ENCODE results near the gene TMEM134. TPM values are rescaled to one million over a fixed set of nuclear protein-coding genes. Genes with fewer than 3 reads are reported as not detected.
A peak's percentile ranks its signal among the peaks of the same experiment; 100 is the strongest.
"Not testable (repeated sequence)": the region's sequence is repeated elsewhere in the genome, so short reads cannot be mapped to it uniquely, and the experiment has no call there.

TMEM134 gene
- total RNA-seq, 1 donor from 2014 or later = 76.1 TPM

DNA sequence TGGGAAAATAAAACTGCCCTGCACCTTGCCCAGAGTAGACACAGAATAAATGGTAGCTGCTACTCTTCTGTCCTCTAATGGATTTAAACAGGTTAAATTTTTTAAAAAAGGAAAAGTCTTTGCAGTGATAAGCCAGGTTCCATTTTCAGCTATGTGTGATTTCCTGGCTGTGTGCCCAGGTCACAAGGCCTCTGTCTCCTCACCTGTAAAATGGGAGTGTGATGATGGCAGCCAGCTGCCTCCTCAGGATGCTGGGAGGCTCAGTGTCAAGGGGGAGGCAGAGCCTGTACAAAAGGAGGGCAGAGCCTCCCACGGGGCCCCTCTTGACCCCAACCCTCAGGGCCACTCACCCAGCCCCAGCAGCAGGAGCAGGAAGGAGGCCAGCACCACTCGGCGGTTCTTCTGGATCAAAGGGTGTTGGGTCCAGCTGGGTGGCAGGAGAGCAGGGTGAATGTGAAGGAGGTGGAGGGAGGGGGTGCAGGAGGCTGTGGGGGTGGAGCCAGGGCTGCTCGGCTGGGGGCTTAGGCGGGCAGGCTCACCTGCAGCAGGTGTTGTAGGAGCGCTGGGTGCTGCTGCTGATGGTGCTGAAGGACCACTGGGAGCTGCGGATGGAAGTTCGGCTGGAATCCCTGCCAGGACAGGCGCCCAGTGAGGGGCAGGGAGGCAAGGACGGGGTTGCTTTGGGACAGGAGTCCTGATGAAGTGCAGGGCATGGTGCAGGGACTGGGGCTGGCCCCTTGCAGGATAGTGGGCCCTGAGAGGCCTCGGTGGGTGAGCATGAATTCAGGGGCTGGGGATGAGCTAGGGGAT lies 1.9 kb downstream of the TMEM134 start:
- DNase-seq (ENCODE audit: low spot score) = no peak
- intact Hi-C loops (cut with DNase I) = no loop called here

DNA sequence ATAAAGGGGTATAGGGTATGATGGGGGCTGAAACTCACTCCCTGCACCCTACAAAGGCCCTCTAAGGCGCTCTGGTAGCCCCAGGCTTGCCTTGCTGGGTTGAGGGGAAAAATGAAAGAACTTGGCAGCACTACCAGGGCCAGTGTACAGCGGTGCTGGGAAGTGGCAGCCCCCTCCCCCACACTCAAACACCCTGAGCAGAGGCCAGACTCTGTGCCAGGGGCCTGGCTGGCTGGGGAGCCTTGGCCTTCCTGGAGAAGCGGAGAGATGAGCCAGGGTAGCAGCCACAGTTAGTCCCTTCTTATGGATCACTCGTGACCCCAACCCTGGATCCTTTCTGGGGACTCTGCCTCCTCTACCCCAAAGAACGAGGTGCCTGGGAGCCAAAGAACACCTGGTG lies 2.7 kb downstream of the TMEM134 start:
- intact Hi-C loops (cut with DNase I) = no loop called here
- DNase-seq (ENCODE audit: low spot score) = no peak

DNA sequence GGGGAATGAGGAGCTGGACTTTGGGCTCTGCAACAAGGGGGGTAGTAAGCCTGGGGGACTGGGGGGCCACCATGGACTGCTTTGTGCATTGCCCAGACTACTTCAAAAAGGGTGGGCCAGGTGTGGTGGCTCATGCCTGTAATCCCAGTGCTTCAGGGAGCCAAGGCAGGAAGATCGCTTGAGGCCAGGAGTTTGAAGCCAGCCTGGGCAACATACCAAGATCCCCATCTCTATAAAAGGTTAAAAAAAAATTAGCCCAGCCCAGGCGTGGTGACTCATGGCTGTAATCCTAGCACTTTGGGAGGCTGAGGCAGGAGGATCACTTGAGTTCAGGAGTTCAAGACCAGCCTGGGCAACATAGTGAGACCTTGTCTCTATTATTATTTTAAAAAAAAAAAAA lies 3.5 kb downstream of the TMEM134 start:
- intact Hi-C loops (cut with DNase I); DNase-seq (ENCODE audit: low spot score): not testable (repeated sequence)

DNA sequence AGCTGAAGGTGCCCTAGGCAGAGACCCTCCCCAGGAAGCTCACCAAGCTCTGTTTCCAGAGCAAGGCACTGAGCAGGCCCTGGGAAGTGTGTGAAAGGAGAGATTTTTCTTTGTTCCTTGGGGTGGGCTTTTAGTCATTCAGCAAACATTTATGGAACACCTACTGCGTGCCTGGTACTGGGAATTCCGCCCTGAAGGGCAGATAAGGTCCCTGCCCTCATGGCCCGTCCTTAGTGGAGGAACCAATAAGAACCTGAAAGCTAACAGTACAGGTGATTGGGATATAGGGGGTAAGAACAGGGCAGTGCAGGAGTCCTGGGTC lies 3.9 kb downstream of the TMEM134 start:
- DNase-seq (ENCODE audit: low spot score) = no peak
- intact Hi-C loops (cut with DNase I) = no loop called here

DNA sequence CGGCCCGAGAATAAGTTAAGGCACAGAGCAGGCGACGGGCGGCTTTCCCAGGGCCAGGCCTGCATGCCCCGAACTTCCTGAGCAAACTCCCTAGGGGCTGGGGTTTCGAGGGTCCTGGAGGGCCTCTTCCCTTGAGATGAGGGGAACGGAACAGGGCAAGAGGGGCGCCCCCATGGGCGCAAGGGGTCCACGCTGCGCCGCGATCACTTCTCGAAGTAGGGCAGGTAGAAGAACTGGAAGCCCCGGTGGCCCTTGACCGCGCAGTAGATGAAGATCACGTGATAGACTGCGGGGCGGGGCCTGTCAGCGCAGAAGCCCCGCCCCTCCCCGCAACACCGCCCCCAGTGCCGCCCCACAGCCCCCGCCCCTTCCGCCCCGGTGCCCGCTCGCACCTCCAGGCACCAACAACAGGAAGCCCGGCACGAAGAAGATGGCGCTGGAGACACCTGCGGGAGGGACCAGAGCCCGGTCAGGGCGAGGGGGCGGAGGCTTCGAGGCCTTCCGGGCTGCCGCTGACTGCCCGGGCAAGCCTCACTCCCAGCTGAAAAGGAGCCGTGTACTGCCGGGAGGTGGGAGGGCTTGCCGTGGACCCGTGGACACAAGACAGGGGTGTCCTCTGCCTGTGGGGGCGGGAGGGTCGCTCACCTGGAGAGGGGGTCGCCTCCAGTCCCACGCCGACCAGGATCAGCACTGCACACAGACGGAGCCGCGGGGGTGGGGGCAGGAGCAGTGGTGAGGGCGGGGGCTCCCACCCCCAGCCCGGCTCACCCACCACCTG lies 4.5 kb downstream of the TMEM134 start:
- intact Hi-C loops (cut with DNase I) = no loop called here
- peak; percentile 97 for DNase-seq (ENCODE audit: low spot score)

DNA sequence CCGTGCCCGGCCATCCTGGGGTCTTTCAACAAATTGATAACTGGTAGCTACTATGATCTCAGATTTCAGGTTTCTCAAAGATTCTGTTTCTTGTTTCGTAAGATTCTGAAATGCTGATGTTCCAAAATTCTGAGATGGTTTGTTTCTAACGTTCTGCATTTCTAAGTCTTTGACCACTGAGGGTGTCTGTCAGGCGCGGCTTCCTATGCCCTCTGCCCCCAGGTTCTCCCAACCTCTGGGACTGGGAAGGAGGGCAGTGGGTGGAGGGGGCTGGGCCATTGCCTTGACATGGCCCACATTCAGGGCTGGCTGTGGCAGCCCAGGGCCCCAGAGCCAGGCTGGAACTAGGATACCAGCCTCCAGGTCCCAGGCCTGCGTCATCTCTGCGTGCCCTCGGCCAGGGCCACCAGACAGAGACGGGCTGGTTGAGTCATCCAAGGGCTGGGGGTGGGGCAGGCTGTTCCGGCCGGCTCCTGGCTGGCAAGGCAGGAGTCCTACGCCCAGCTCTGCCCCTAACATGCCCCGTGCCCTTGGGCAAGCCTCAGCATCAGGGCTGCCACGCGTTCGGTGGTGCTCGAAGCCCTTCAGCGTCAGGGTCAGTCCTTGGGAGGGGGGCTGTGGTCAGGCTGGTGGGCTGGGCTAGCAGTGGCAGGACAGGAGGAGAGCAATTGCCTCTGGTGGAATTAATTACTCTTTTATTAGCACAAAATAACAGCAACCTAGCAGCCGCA lies 5.2 kb downstream of the TMEM134 start:
- DNase-seq (ENCODE audit: low spot score) = peak; percentile 83
- intact Hi-C loops (cut with DNase I) = no loop called here

DNA sequence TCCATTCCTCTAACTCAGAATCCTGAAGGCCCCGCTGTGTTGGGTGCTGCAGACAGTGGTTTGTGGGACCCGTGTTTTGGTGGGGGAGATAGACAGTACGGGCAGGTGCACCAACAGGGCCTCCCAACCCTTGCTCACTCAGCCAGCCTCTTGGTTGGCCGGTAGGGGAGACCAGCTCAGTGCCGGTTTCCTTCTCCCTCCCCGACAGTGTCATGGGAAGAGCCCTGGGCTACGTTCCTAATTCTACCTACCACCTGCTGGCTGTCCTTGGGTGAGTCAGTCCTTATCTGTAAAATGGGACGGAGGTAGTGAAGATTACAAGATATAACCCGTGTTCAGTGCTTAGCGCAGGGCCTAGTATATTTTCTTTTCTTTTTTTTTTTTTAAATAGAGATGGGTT lies 5.9 kb downstream of the TMEM134 start:
- no peak for DNase-seq (ENCODE audit: low spot score)
- intact Hi-C loops (cut with DNase I) = no loop called here

DNA sequence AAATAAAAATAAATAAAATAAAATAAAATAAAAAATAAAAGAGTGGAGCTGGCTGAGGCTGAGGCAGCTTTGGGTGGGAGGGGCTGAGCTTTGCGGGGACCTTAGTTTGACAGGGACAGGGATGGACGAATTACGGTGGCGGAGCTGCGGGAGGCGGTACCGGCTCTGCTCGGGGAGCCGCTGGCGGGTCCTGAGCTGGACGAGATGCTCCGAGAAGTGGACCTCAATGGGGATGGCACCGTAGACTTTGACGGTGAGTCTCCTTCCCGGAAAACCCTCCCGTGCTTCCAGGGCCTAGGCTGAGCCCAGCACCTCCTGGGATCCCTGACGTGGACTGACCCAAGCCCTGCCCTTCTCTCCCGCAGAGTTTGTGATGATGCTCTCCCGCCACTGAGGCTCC lies 10.8 kb downstream of the TMEM134 start:
- no peak for DNase-seq (ENCODE audit: low spot score)
- intact Hi-C loops (cut with DNase I) = no loop called here

DNA sequence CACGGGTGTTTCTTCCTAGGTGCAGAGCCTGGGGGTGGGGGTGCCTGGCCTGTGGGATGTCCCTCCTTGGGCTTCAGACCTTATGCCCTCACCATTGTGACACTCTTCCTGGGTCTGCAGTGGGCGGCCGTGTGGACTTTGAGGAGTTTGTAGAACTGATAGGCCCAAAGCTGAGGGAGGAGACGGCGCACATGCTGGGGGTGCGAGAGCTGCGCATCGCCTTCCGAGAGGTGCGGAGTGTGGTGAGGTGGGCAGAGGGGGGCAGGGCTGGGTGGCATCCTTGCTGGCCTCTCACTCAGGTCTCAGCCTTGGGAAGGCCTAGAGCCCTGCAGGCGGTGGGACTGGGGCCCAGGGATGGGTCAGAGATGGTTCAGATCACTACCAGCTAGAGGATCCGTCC lies 11.6 kb downstream of the TMEM134 start:
- intact Hi-C loops (cut with DNase I) = no loop called here
- no peak for DNase-seq (ENCODE audit: low spot score)

DNA sequence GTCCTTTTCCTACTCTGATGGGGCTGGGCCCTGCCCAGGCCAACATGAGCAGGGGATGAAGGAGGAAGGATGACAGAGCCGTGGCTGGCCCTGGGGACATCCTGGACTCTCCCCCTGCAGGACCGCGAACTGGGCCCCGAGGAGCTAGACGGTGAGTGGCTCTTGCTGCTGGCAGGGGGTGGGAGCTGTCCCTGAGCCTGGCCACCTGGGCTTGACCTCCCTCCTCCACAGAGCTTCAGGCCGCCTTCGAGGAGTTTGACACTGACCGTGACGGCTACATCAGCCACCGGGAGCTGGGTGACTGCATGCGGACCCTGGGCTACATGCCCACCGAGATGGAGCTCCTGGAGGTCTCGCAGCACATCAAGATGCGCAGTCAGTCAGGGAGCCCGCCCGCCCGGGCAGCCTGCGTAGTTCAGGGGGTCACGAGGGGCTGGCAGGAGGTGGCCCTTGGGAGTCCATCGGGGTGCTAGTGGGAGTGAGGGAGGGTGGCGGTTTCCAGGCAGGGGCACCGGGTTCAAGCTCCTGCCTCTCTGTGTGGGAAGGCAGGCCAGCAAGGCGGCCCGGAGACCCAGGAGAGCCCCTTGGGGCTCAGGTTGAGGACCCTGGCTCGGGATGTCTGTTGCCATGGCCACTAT lies 12.9 kb downstream of the TMEM134 start:
- intact Hi-C loops (cut with DNase I) = no loop called here
- DNase-seq (ENCODE audit: low spot score) = no peak

DNA sequence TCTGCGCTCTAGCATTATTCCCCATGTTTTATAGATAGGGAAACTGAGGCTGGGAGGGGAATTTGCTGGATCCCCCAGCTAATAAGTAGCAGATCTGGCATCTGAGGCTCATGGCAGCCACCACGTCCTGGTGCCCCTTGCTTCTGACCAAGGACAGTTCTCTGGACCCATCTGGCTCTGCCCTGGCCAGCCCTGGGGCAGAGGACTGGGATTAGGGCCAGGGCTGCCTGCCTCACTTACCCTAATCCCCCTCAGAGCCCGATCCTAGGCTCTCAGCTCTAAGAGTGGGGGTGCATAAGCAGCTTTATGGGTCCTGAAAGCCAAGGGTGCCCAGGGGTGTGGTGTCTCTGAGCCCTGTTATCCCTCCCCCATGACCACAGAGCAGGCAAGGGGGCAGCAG lies 14.0 kb downstream of the TMEM134 start, which contains the start of gene CABP4:
TSS of gene CABP4 (plus strand) at position 301 of the 400 bp plus-strand sequence. CDS start at position 371, 70 bp downstream.
- intact Hi-C loops (cut with DNase I) = no loop called here
- DNase-seq (ENCODE audit: low spot score) = no peak

DNA sequence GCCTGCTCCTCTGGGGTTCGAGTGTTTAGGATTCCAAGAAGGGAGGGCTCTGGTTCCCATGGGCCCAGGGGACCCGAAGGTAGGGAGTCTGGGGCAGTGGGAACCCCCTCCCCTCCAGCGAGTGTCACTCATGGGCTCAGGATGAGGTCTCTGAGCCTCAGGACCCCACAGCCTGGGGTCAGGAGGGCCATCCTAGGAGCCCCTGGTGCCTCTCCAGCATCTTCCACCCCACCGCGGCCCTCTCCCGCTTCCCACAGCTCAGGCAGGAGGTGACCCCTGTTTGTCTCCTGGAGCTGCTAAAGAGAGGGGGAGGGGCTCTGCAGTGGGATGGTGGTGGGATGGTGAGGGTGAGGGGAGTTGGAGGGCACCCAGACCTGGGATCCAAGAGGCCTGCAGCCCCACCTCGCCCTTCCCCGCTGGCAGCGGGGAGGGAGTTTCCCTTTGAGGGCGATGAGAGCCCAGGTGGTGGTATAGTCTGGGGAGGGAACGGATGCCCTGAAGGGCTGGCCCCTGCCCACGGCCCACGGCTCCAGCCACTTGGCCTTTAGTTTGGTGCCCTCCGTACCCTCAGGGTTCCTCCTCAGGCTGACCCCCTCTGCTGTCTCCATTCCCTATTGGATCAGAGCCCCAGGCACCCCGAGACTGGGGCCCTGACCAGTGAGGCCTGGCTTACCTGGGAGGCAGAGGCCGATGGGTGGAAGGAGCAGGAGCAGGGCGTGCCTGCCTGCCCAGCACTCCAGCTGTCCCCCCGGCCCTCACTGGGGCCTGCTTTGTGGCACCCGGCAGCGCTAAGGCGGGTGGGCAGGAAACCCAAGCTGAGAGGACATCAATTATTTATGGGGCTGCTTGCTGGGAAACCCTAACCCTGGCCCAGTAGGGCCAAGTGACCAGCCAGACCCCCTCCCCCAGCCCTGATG lies 15.0 kb downstream of the TMEM134 start:
- intact Hi-C loops (cut with DNase I) = no loop called here
- DNase-seq (ENCODE audit: low spot score) = no peak

DNA sequence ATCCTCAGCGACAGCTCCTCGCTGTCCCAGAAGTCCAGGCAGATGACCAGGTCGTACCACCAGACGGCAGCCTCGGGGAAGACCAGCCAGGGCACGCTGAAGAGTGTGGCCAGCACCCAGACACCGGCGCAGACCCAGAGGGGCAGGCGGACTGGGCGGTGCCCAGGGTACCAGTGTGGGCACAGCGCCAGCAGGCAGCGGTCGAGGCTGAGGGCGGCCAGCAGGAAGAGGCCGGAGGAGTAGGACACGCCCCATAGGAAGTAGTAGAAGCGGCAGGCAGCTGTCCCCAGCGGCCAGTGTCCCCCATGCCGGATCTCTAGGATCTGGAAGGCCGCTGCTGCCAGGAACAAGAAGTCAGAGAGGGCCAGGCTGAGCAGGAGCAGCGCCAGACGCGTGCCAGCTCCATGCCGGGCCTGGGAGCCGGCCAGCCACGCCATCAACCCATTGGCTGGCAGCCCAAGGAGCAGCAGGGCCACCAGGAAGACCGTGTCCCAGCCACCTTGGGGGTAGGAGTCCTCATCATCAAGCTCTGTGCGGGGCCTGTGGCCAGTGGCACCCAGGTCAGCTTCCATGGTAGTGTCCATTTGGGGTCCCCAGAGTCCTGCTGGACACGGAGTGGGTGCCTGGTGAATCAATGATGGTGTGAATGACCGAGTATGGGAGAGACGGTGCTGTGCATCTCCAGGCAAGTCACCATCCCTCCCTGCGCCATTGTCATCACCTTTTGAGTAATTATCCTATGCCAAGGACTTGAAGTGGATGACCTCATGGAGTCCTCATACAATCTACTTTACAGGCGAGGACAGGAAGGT lies 16.7 kb downstream of the TMEM134 start, which contains the start of gene GPR152:
TSS of gene GPR152 (minus strand) at position 589 of the 812 bp plus-strand sequence. CDS start at position 584, 5 bp downstream.
- intact Hi-C loops (cut with DNase I) = no loop called here

DNA sequence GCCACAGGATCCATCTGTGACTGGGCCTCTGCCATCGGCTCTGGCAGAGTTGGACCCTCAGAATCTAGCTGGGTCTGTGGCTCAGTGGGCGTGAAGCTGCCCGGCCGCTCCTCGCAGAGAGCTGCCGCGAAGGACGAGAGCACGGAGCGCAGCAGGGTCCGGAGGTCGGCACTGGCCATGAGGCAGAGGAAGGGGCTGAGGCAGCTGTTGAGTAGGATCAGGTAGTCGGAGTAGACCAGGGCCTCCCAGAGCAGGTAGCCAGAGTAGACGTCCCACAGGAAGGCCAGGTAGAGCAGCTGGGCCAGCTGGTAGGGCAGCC lies 17.4 kb downstream of the TMEM134 start:
- DNase-seq (ENCODE audit: low spot score) = no peak
- intact Hi-C loops (cut with DNase I) = no loop called here

More for the DNA sequence above, 16.7 kb downstream of the TMEM134 start, which contains the start of gene GPR152:
- no peak for DNase-seq (ENCODE audit: low spot score)

DNA sequence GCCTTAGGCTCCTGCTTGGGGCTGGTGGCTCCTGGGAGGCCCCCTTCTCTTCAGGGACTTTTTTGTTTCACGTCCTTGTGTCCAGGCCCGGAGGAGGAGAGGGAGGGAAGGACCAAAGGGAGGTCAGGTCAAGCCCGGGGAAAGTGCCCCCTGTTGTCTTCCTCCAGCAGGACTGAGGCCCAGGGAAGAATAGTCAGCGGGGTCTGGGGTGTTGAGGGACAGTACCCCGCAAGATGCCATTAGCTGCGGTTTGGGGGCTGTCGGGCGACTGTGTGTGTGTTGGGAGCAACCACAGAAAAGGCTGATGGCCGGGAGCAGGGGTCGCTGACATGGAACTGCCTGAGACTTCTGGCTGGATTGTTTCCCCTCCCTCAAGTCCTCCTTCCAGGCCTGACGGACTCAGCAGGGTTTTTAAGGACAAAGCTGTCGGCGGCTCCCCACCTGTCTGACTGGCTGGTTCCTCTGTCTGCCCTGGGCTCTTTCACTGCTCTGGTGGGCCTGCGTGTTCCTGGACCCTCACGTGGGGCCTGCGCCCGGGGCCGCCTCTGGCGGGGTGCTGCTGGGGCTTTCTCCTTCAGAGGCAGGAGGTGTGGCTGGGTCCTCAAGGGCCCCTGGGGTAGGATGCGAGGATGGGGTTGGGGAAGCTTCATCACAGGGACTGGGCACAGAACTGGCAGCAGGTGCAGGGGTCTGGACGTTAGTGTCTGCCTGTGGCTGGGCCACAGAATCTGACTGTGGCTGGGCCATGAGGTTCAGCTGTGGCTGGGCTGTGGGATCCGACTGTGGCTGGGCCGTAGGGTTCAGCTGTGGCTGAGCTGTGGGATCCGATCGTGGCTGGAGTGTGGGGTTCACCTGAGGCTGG lies 18.0 kb downstream of the TMEM134 start:
- intact Hi-C loops (cut with DNase I) = no loop called here
- DNase-seq (ENCODE audit: low spot score) = no peak

DNA sequence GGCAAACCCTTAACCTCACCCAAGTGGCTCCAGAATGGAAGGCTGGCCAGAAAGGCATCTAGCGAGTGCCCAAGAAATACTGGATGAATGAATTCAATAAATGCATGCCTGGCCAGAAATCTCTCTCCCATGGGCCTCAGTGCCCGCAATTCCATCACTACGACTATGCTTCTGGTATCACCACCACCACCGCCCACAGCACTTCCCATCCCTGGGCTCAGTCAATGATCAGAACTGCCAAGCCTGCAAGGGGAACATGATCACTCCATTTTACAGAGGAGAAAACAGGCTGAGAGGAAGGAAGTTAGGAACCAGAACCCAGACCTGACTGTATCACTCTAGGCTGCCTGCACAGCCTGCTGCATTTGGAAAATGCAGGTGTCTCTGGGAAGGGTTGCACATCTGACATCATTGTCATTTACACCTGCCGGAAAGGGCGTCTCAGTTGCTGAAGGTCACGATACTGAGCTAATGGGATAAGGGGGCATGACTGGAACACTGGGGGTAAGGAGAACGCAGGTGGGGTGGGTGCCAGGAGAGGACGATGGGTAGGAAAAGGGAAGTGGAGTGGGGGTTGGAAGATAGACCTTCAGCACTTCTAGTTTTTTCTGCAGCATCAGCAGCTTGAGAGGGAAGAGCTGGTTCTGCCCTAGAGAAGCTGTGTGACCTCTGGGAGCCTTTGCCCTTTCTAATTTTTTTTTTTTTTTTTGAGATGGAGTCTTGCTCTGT lies 19.8 kb downstream of the TMEM134 start:
- intact Hi-C loops (cut with DNase I) = no loop called here

DNA sequence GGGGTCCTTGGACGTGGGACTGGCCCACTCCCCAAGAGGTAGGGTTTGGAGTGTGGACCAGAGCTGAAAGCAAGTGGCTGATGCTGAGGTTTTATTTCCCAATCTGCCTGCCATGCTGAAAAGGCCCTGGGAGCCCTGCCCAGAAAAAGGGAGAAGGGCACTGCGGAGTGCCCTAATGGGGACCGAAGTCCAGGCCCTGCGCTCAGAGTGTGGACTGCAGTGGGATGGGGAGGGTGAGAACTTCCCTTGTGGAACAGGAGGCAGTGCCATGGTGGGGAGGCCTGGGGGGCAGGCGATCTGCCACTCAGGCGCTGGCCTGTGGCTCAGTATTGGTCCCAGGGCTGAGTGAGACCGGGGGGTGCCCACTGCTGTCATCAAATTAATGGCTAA lies 20.8 kb downstream of the TMEM134 start:
- DNase-seq (ENCODE audit: low spot score) = no peak
- intact Hi-C loops (cut with DNase I) = no loop called here

More for the DNA sequence above, 19.8 kb downstream of the TMEM134 start:
- no peak for DNase-seq (ENCODE audit: low spot score)
